Progenitor cell of endocrine pancreas (in vitro differentiated cells): ENCODE measurements around the gene CDRT15. TPM values are rescaled to one million over a fixed set of nuclear protein-coding genes. Genes with fewer than 3 reads are reported as not detected.
"Not testable (repeated sequence)": the region's sequence is repeated elsewhere in the genome, so short reads cannot be mapped to it uniquely, and the experiment has no call there.

Source experiments
- DNase-seq: peaks from one replicate; pipeline ENCODE4 v3.0.0; 2021; ENCODE audit warnings: low spot score; ENCODE audit not compliant: unreplicated experiment
- H3K27ac Mint-ChIP-seq: 2 replicates; pipeline ENCODE4 v1.8.0; 2021; ENCODE audit warnings: mild to moderate bottlenecking, moderate library complexity, mixed read lengths
- H3K27me3 Mint-ChIP-seq: 2 replicates; pipeline ENCODE4 v1.8.0; 2021; ENCODE audit warnings: mixed read lengths
- H3K36me3 Mint-ChIP-seq: 2 replicates; pipeline ENCODE4 v1.8.0; 2022; ENCODE audit warnings: mixed read lengths; ENCODE audit not compliant: insufficient read depth
- H3K4me1 Mint-ChIP-seq: 2 replicates; pipeline ENCODE4 v1.8.0; 2021; ENCODE audit warnings: low read depth, mixed read lengths
- H3K4me3 Mint-ChIP-seq: 2 replicates; pipeline ENCODE4 v1.8.0; 2021; ENCODE audit warnings: low read depth, mild to moderate bottlenecking, moderate library complexity, mixed read lengths
- H3K9me3 Mint-ChIP-seq: 2 replicates; pipeline ENCODE4 v1.8.0; 2021; ENCODE audit warnings: low read depth, mixed read lengths
- total RNA-seq: library from RNA; stranded (reverse); gene quantifications from 2 replicates; pipeline ENCODE4 v1.2.1, GENCODE V29; 2021
- TF ChIP-seq, protein P1 (sequence below): fragments of 200-600 bp; sonication (generic); IDR thresholded peaks from one replicate; pipeline ENCODE4 v1.5.0; 2021; ENCODE audit warnings: antibody characterized with exemption, mild to moderate bottlenecking; ENCODE audit not compliant: unreplicated experiment

Gene CDRT15
- total RNA-seq, 1 donor from 2014 or later = not detected

DNA sequence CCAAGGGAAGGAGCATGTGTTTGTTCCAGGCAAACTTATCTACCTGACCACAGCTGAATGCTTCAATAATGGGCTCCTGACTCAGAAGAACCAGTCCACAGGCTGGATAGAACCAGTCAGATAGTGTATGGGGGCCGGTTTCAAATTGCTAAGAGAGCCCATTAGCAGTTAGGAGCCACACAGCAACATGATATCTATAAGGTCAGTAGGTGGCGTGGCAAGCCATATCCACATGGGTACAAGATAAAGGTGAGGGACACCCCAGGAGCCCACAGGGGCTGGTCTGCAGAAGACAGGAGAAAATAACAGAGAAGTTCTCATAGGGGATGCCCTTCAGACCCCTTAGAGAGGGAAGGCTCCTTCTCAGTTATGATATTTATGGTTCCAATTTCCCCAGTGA lies 31.6 kb upstream of the CDRT15 start:
- Mint-ChIP-seq H3K4me1 (peaks cover 1% of the 10 kb centered on the region), H3K9me3 (peaks cover 4% of the 10 kb centered on the region), H3K4me3 (no peak overlapping the region), H3K27me3 (no peaks in the 10 kb centered on the region), H3K27ac (no peak overlapping the region), H3K36me3 (no peaks in the 10 kb centered on the region)
- DNase-seq = no peak
- TF ChIP-seq, protein P1, sequence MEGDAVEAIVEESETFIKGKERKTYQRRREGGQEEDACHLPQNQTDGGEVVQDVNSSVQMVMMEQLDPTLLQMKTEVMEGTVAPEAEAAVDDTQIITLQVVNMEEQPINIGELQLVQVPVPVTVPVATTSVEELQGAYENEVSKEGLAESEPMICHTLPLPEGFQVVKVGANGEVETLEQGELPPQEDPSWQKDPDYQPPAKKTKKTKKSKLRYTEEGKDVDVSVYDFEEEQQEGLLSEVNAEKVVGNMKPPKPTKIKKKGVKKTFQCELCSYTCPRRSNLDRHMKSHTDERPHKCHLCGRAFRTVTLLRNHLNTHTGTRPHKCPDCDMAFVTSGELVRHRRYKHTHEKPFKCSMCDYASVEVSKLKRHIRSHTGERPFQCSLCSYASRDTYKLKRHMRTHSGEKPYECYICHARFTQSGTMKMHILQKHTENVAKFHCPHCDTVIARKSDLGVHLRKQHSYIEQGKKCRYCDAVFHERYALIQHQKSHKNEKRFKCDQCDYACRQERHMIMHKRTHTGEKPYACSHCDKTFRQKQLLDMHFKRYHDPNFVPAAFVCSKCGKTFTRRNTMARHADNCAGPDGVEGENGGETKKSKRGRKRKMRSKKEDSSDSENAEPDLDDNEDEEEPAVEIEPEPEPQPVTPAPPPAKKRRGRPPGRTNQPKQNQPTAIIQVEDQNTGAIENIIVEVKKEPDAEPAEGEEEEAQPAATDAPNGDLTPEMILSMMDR = no peak

DNA sequence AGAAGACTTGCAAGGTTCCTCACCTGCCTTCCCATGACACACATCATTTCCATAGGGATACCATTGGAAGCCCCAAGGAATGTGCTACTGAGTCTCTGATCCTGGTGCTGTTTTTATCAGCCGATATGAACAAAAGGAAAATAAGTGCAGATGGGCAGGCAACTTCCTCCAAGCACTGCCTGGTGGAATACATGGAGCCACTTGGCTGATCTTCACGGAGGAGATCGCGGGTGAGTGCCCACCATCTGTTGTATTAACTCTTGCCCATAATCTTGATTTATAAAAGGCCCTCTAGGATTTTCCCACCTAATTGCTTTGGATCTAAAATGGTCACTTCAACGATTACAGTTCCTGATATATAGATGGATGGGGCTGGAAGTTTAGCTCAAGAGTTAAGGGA lies 24.7 kb upstream of the CDRT15 start:
- Mint-ChIP-seq H3K4me1 (no peaks in the 10 kb centered on the region), H3K9me3 (peaks cover 10% of the 10 kb centered on the region), H3K27ac (no peak overlapping the region), H3K4me3 (no peak overlapping the region), H3K36me3 (no peaks in the 10 kb centered on the region), H3K27me3 (peaks cover 2% of the 10 kb centered on the region)
- no peak for DNase-seq
- TF ChIP-seq, protein P1 = no peak

DNA sequence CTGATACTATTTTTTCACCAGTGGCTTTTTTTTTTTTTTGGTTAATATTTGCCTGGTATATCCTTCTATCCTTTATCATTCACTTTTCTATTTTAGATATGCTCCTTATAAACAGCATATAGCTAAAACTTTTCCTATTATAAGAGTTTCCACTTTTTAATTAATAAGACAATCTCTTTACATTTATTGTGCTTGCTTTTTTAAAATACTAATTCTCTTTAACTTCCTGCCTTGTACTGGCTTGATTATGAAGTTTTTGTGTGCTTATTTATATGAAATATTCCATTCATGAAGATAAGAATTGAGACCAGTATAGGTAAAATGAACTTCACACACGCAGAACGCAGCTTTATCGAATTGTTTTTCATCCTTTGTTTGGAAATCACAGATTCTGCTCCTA lies 9.0 kb upstream of the CDRT15 start:
- TF ChIP-seq, protein P1 = no peak
- Mint-ChIP-seq H3K9me3 (no peaks in the 10 kb centered on the region), H3K27me3 (no peaks in the 10 kb centered on the region), H3K4me3 (no peak overlapping the region), H3K36me3 (no peaks in the 10 kb centered on the region), H3K27ac (no peak overlapping the region), H3K4me1 (peaks cover 1% of the 10 kb centered on the region)
- DNase-seq = no peak

DNA sequence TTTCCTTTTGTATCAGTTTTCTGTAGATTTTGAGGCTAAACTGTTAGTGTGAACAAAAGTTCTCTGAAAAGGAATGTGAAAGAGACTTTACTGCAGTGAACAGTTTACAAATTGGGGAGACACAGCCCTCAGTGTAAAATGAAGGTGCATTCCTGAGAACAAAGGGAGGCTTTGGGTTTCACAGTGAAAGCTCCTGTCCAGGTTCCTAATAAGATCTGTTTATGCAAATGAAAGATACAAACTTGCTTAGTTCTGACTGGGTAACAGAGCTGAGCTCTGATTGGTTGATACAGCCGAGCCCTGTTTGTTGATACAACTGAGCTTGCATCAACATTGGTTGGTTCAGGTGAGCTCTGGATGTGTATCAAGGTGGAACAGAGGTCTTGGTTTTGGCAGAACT lies 8.3 kb upstream of the CDRT15 start:
- TF ChIP-seq, protein P1 = no peak
- peaks cover 1% of the 10 kb centered on the region for H3K4me1 Mint-ChIP-seq
- H3K36me3 Mint-ChIP-seq = no peaks in the 10 kb centered on the region
- no peak overlapping the region for H3K4me3 Mint-ChIP-seq
- no peaks in the 10 kb centered on the region for H3K9me3 Mint-ChIP-seq
- H3K27ac Mint-ChIP-seq = no peak overlapping the region
- no peak for DNase-seq
- H3K27me3 Mint-ChIP-seq = no peaks in the 10 kb centered on the region

DNA sequence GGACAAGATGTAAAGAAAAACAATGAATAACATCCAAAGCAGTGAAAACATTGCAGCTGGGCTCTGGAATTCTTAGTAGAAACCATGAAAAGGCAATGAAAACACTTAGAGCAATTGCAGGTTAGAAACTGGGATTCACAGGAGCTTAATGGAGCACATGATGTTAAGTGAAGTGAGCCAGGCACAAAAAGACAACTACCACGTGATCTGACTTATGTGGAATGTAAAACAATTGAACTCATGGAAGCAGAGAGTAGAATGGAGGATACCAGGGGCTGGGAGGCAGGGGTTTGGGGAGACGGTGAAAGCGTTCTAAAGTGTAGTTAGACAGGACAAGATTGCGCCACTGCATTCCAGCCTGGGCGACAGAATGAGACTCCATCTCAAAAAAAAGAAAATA lies 2.6 kb upstream of the CDRT15 start:
- not testable (repeated sequence) for H3K27me3 Mint-ChIP-seq, H3K27ac Mint-ChIP-seq, H3K9me3 Mint-ChIP-seq, H3K36me3 Mint-ChIP-seq, H3K4me3 Mint-ChIP-seq, H3K4me1 Mint-ChIP-seq, DNase-seq

DNA sequence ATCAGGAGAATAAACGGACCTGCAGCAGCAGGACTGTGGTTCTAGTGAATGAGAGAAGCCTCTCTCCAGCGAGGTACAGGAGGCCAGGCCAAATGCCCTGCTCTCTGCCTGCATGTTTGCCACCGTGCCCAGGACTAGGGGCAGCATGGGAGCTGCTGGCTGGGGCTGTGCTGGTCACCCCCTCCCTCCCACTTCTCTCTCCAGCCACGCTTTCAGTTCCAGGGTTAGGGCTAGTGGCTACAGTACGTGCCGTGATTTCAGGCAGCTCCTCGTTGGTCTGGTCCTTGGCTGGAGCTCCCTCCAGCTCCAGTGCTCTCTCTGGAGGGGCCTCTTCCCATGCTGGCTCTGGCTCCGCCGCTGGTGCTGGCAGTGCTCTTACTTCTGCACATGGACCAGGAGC lies 630 bp downstream of the CDRT15 start:
- not testable (repeated sequence) for H3K9me3 Mint-ChIP-seq, DNase-seq, H3K27me3 Mint-ChIP-seq, H3K36me3 Mint-ChIP-seq, H3K4me1 Mint-ChIP-seq, H3K27ac Mint-ChIP-seq, H3K4me3 Mint-ChIP-seq

DNA sequence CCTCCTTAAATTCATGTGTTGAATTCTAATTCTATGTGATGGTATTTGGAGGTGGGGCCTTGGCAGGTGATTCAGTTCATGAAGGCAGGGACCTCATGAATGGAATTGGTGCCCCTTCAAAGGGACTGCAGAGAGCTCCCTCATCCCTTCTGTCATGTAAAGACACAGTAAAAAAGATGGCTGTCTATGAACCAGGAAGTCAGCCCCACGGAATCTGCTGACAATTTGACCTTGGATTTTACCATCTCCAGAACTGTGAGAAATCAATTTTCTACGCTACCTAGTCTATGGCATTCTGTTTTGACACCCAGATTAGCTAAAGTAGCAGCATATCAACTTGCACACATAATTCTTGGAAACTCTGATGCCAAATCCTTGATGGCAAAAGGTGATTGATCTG lies 1.6 kb downstream of the CDRT15 start:
- H3K36me3 Mint-ChIP-seq, H3K9me3 Mint-ChIP-seq, H3K27ac Mint-ChIP-seq, H3K27me3 Mint-ChIP-seq, H3K4me3 Mint-ChIP-seq, H3K4me1 Mint-ChIP-seq, DNase-seq: not testable (repeated sequence)

DNA sequence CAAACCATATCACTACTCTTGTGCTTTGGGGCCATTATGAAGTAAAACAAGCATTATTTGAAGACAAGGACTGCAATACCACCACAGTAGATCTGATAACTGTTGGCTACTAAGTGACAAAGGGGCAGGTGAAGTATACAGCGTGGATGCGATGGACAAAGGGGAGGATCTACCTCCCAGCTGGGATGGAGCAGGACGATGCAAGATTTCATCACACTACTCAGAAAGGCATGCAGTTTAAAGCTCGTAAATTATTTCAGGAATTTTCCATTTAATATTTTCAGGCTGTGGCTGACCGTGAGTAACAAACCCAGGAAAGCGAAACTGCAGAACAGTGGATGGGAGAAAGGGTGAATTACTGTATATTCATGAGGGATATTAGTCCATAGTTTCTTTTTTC lies 5.5 kb downstream of the CDRT15 start:
- H3K9me3 Mint-ChIP-seq, H3K27me3 Mint-ChIP-seq, H3K36me3 Mint-ChIP-seq, H3K4me3 Mint-ChIP-seq, DNase-seq, H3K27ac Mint-ChIP-seq, H3K4me1 Mint-ChIP-seq: not testable (repeated sequence)
